WTC11 (cell line): ENCODE measurements around the gene CEP76. TPM values are rescaled to one million over a fixed set of nuclear protein-coding genes. Genes with fewer than 3 reads are reported as not detected.
A peak's percentile ranks its signal among the peaks of the same experiment; 100 is the strongest.

Experiments used
- ATAC-seq: fragments of 200-7000 bp; cut with Tn5 transposase; 2 replicates; pipeline ENCODE4 v1.10.0; 2021; ENCODE audit warnings: mild to moderate bottlenecking, moderate library complexity
- CTCF ChIA-PET: fragments of 300-600 bp; sonication (Branson Sonifier 250); formaldehyde crosslinking; loops from one replicate; lab custom pipeline; 2021; ENCODE audit warnings: antibody characterized with exemption; lab: Charles Lee
- POLR2A ChIA-PET: fragments of 350-600 bp; sonication (Branson Sonifier 250); formaldehyde crosslinking; loops from one replicate; lab custom pipeline; 2021; ENCODE audit warnings: antibody characterized with exemption; lab: Charles Lee
- DNase-seq: peaks from one replicate; pipeline ENCODE4 v3.0.0; 2021; ENCODE audit warnings: low spot score
- H3K27ac Mint-ChIP-seq: 2 replicates; pipeline ENCODE4 v1.8.0; 2021; ENCODE audit warnings: mixed read lengths
- H3K27me3 Mint-ChIP-seq: 2 replicates; pipeline ENCODE4 v1.8.0; 2021; ENCODE audit warnings: low read depth, mild to moderate bottlenecking, moderate library complexity, mixed read lengths
- H3K36me3 Mint-ChIP-seq: 2 replicates; pipeline ENCODE4 v1.8.0; 2021; ENCODE audit warnings: mixed read lengths
- H3K4me1 Mint-ChIP-seq: 2 replicates; pipeline ENCODE4 v1.8.0; 2022; ENCODE audit warnings: mixed read lengths
- H3K4me3 Mint-ChIP-seq: 2 replicates; pipeline ENCODE4 v1.8.0; 2021; ENCODE audit warnings: mild to moderate bottlenecking, moderate library complexity, mixed read lengths
- H3K9me3 Mint-ChIP-seq: 2 replicates; pipeline ENCODE4 v1.8.0; 2021; ENCODE audit warnings: mixed read lengths
- ATF2 ChIP-seq: sonication (generic); formaldehyde crosslinking; IDR thresholded peaks from 2 replicates; pipeline ENCODE4 v1.8.1; 2022; ENCODE audit warnings: low read depth, missing genetic modification reagents, borderline replicate concordance
- CREB1 ChIP-seq: sonication (generic); formaldehyde crosslinking; IDR thresholded peaks from 2 replicates; pipeline ENCODE4 v1.8.0; 2023; ENCODE audit warnings: mild to moderate bottlenecking, missing genetic modification reagents
- CTCF ChIP-seq: fragments of 200-600 bp; IDR thresholded peaks from 2 replicates; pipeline ENCODE4 v1.8.0; 2022; ENCODE audit warnings: antibody characterized with exemption
- HMGA2 ChIP-seq: fragments of 250-450 bp; sonication (Bioruptor Pico); IDR thresholded peaks from 2 replicates; pipeline ENCODE4 v1.4.0; 2021; ENCODE audit warnings: mild to moderate bottlenecking, moderate library complexity
- JAZF1 ChIP-seq: fragments of 250-450 bp; sonication (Bioruptor Pico); IDR thresholded peaks from 2 replicates; pipeline ENCODE4 v1.9.0; 2021; ENCODE audit warnings: moderate library complexity, mild to moderate bottlenecking, inconsistent platforms
- NR2C2 ChIP-seq: sonication (generic); formaldehyde crosslinking; IDR thresholded peaks from 2 replicates; pipeline ENCODE4 v1.8.0; 2022; ENCODE audit warnings: mild to moderate bottlenecking, missing genetic modification reagents
- TCF7 ChIP-seq: sonication (generic); formaldehyde crosslinking; IDR thresholded peaks from 2 replicates; pipeline ENCODE4 v1.8.0; 2022; ENCODE audit warnings: mild to moderate bottlenecking, low read depth, missing genetic modification reagents, moderate library complexity
- ZNF121 ChIP-seq: sonication (generic); formaldehyde crosslinking; IDR thresholded peaks from 2 replicates; pipeline ENCODE4 v1.8.0; 2023; ENCODE audit warnings: missing genetic modification reagents
- ZNF232 ChIP-seq: sonication (generic); formaldehyde crosslinking; IDR thresholded peaks from 2 replicates; pipeline ENCODE4 v1.8.0; 2022; ENCODE audit warnings: mild to moderate bottlenecking, missing genetic modification reagents
- ZNF281 ChIP-seq: sonication (generic); formaldehyde crosslinking; IDR thresholded peaks from 2 replicates; pipeline ENCODE4 v1.8.0; 2023; ENCODE audit warnings: mild to moderate bottlenecking, missing genetic modification reagents
- ZNF396 ChIP-seq: fragments of 250-450 bp; sonication (Bioruptor Pico); IDR thresholded peaks from 2 replicates; pipeline ENCODE4 v1.8.0; 2021; ENCODE audit warnings: mild to moderate bottlenecking, moderate library complexity, borderline replicate concordance
- ZNF416 ChIP-seq: fragments of 250-450 bp; sonication (Bioruptor Pico); IDR thresholded peaks from 2 replicates; pipeline ENCODE4 v1.9.0; 2021; ENCODE audit warnings: mild to moderate bottlenecking, inconsistent platforms
- ZNF423 ChIP-seq: fragments of 250-450 bp; sonication (Bioruptor Pico); IDR thresholded peaks from 2 replicates; pipeline ENCODE4 v2.1.2; 2022; ENCODE audit warnings: mild to moderate bottlenecking, moderate library complexity
- total RNA-seq: library from RNA; stranded (reverse); gene quantifications from 3 replicates; pipeline ENCODE4 v1.2.3, GENCODE V29; 2021
- TF ChIP-seq, protein P1 (sequence below): sonication (generic); formaldehyde crosslinking; IDR thresholded peaks from 2 replicates; pipeline ENCODE4 v1.8.1; 2022; ENCODE audit warnings: mild to moderate bottlenecking, missing genetic modification reagents, moderate library complexity, borderline replicate concordance
- TF ChIP-seq, protein P2 (sequence below): sonication (generic); formaldehyde crosslinking; IDR thresholded peaks from 2 replicates; pipeline ENCODE4 v1.8.1; 2023; ENCODE audit warnings: mild to moderate bottlenecking, moderate library complexity, missing genetic modification reagents
- TF ChIP-seq, protein P3 (sequence below): sonication (generic); formaldehyde crosslinking; IDR thresholded peaks from 2 replicates; pipeline ENCODE4 v1.8.1; 2023; ENCODE audit warnings: mild to moderate bottlenecking, missing genetic modification reagents, moderate library complexity

Gene CEP76
- total RNA-seq, 1 experiment from 2014 or later, result 16.9 TPM

GRCh38 chr18:12726774-12727550 is 24.4 kb upstream of the CEP76 start:
- CTCF ChIA-PET, result interaction anchor here (0.5 to 4.8 kb wide), 17 partner anchors 10 to 433 kb away, joined by 3 to 56 read pairs (median 4); partner anchors contain the start of genes CEP76, PRELID3A and PSMG2
- H3K27me3 Mint-ChIP-seq, result no peaks in the 10 kb centered on the region

DNA sequence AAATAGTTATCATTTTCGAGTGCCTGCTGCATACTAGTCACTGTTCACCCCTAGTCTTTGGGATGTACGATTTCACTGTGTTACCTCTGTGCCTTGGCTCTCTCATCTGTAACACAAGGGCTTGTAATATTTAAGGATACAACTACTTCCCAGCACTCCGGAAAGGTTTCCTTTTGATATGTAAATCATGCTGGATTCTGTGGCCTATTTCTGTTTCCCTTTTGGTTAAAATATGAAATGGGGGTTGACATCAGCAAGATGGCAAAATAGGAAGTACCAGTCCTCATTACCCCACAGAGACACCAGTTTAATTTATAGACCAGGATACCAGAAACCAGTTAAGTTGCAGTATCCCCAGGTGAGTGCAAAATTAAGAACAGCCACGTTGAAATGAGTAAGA is 23.8 kb upstream of the CEP76 start:
- ATAC-seq (no peak), DNase-seq (no peak)
- peak overlapping the region; percentile 43 for H3K27ac Mint-ChIP-seq
- ChIA-PET CTCF (interaction anchor here (0.5 to 4.8 kb wide), 16 partner anchors 11 to 433 kb away, joined by 3 to 56 read pairs (median 4); partner anchors contain the start of genes CEP76, PRELID3A and PSMG2), POLR2A (interaction anchor here (0.5 to 0.6 kb wide), 2 partner anchors 159 to 331 kb away, joined by 3 to 4 read pairs; no protein-coding TSS in a partner anchor)
- H3K27me3 Mint-ChIP-seq, result no peaks in the 10 kb centered on the region
- H3K9me3 Mint-ChIP-seq, result peaks cover 17% of the 10 kb centered on the region
- TF ChIP-seq ATF2 (CRISPR knock-in tag), result no peak
- TF ChIP-seq TCF7 (CRISPR knock-in tag), result no peak
- peaks cover 7% of the 10 kb centered on the region for H3K4me1 Mint-ChIP-seq
- H3K4me3 Mint-ChIP-seq, result no peak overlapping the region
- H3K36me3 Mint-ChIP-seq, result peaks cover 26% of the 10 kb centered on the region

More at GRCh38 chr18:12726774-12727550, 24.4 kb upstream of the CEP76 start:
- Mint-ChIP-seq H3K4me3 (no peak overlapping the region), H3K27ac (peak overlapping the region; percentile 43)
- peak; percentile 60 for DNase-seq
- TF ChIP-seq CTCF, result peak; percentile 90
- TF ChIP-seq, protein P1, sequence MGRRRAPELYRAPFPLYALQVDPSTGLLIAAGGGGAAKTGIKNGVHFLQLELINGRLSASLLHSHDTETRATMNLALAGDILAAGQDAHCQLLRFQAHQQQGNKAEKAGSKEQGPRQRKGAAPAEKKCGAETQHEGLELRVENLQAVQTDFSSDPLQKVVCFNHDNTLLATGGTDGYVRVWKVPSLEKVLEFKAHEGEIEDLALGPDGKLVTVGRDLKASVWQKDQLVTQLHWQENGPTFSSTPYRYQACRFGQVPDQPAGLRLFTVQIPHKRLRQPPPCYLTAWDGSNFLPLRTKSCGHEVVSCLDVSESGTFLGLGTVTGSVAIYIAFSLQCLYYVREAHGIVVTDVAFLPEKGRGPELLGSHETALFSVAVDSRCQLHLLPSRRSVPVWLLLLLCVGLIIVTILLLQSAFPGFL (CRISPR knock-in tag), result no peak
- TF ChIP-seq NR2C2 (CRISPR knock-in tag), result no peak
- no peak for TF ChIP-seq JAZF1 (CRISPR knock-in tag)
- TF ChIP-seq, all 79 proteins: peak for 1
- POLR2A ChIA-PET, result interaction anchor here (0.5 to 0.6 kb wide), 3 partner anchors 40 to 332 kb away, joined by 3 to 4 read pairs (median 4); no protein-coding TSS in a partner anchor
- Mint-ChIP-seq H3K4me1 (peaks cover 7% of the 10 kb centered on the region), H3K36me3 (peaks cover 21% of the 10 kb centered on the region), H3K9me3 (peaks cover 17% of the 10 kb centered on the region)
- peak; percentile 89 for ATAC-seq

GRCh38 chr18:12722731-12723130 is 20.2 kb upstream of the CEP76 start:
- DNase-seq (no peak), ATAC-seq (no peak)
- H3K27ac Mint-ChIP-seq, result no peak overlapping the region; the same call in 1 of the 2 replicates
- H3K4me3 Mint-ChIP-seq, result no peak overlapping the region
- H3K27me3 Mint-ChIP-seq, result no peaks in the 10 kb centered on the region
- ChIA-PET POLR2A (interaction anchor here (0.5 kb wide), 1 partner anchor 226 kb away, joined by 4 read pairs; no protein-coding TSS in a partner anchor), CTCF (interaction anchor here (1.1 to 1.8 kb wide), 2 partner anchors 164 to 212 kb away, joined by 5 to 6 read pairs; no protein-coding TSS in a partner anchor)
- peaks cover 31% of the 10 kb centered on the region for H3K36me3 Mint-ChIP-seq
- H3K4me1 Mint-ChIP-seq, result peaks cover 7% of the 10 kb centered on the region
- H3K9me3 Mint-ChIP-seq, result no peaks in the 10 kb centered on the region
- TF ChIP-seq, protein P2, sequence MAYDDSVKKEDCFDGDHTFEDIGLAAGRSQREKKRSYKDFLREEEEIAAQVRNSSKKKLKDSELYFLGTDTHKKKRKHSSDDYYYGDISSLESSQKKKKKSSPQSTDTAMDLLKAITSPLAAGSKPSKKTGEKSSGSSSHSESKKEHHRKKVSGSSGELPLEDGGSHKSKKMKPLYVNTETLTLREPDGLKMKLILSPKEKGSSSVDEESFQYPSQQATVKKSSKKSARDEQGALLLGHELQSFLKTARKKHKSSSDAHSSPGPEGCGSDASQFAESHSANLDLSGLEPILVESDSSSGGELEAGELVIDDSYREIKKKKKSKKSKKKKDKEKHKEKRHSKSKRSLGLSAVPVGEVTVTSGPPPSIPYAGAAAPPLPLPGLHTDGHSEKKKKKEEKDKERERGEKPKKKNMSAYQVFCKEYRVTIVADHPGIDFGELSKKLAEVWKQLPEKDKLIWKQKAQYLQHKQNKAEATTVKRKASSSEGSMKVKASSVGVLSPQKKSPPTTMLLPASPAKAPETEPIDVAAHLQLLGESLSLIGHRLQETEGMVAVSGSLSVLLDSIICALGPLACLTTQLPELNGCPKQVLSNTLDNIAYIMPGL (CRISPR knock-in tag), result no peak
- TF ChIP-seq, protein P1 (CRISPR knock-in tag), result no peak
- TF ChIP-seq ZNF416 (CRISPR knock-in tag) (no peak), ZNF396 (CRISPR knock-in tag) (no peak), ZNF281 (no peak), HMGA2 (CRISPR knock-in tag) (no peak), CREB1 (CRISPR knock-in tag) (no peak), ZNF423 (no peak), ATF2 (CRISPR knock-in tag) (no peak), ZNF121 (CRISPR knock-in tag) (no peak), ZNF232 (CRISPR knock-in tag) (no peak)
- TF ChIP-seq, protein P3, sequence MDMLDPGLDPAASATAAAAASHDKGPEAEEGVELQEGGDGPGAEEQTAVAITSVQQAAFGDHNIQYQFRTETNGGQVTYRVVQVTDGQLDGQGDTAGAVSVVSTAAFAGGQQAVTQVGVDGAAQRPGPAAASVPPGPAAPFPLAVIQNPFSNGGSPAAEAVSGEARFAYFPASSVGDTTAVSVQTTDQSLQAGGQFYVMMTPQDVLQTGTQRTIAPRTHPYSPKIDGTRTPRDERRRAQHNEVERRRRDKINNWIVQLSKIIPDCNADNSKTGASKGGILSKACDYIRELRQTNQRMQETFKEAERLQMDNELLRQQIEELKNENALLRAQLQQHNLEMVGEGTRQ, result no peak
